ENCODE measurements around the gene TAGLN.

Gene TAGLN

GRCh38 chr11:117223741-117224689 lies 24.8 kb downstream of the TAGLN start:
- DNase-seq (ENCODE audit: low read depth) = no peak
- TF ChIP-seq, protein P1, sequence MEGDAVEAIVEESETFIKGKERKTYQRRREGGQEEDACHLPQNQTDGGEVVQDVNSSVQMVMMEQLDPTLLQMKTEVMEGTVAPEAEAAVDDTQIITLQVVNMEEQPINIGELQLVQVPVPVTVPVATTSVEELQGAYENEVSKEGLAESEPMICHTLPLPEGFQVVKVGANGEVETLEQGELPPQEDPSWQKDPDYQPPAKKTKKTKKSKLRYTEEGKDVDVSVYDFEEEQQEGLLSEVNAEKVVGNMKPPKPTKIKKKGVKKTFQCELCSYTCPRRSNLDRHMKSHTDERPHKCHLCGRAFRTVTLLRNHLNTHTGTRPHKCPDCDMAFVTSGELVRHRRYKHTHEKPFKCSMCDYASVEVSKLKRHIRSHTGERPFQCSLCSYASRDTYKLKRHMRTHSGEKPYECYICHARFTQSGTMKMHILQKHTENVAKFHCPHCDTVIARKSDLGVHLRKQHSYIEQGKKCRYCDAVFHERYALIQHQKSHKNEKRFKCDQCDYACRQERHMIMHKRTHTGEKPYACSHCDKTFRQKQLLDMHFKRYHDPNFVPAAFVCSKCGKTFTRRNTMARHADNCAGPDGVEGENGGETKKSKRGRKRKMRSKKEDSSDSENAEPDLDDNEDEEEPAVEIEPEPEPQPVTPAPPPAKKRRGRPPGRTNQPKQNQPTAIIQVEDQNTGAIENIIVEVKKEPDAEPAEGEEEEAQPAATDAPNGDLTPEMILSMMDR (conservative IDR thresholded peaks at IDR 0.05; ENCODE audit: low read depth, low read length) = no peak
- no peak overlapping the region for H3K4me3 ChIP-seq (ENCODE audit: low read length)

- H3K4me3 ChIP-seq (ENCODE audit: low read length) = no peak overlapping the region
- TF ChIP-seq, protein P1 (conservative IDR thresholded peaks at IDR 0.05; ENCODE audit: low read depth, low read length) = no peak
- DNase-seq (ENCODE audit: low read depth) = no peak
Observed at GRCh38 chr11:117225553-117226170, 26.5 kb downstream of the TAGLN start.

GRCh38 chr11:117226388-117227385 lies 27.5 kb downstream of the TAGLN start:
- H3K4me3 ChIP-seq (ENCODE audit: low read length) = no peak overlapping the region
- peak; percentile 24 for DNase-seq (ENCODE audit: low read depth)
- TF ChIP-seq, protein P1 (conservative IDR thresholded peaks at IDR 0.05; ENCODE audit: low read depth, low read length) = peak; percentile 76

DNA sequence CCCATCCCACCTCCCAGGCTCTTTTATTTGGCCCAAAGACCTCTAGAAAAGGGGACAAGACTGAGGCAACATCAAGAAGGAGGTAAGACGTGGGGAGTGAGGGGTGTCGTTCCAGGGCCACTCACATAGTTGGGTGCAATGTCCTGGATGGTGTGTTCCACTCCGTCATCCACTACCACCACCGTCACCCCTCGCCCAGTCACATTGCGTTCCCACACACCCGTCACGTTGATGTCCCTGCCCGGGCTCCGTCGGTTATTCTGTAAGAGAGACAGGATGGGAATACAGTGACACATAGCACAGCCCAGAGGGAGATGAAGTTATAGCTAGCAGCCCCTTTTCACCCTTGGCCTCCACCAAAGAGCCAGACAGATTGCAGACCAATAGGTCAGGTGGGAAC lies 28.9 kb downstream of the TAGLN start:
- no peak for DNase-seq (ENCODE audit: low read depth)
- TF ChIP-seq, protein P1 (conservative IDR thresholded peaks at IDR 0.05; ENCODE audit: low read depth, low read length) = no peak
- H3K4me3 ChIP-seq (ENCODE audit: low read length) = no peak overlapping the region

GRCh38 chr11:117229411-117229810 lies 30.2 kb downstream of the TAGLN start:
- TF ChIP-seq, protein P1 (conservative IDR thresholded peaks at IDR 0.05; ENCODE audit: low read depth, low read length) = no peak
- no peak for DNase-seq (ENCODE audit: low read depth)
- H3K4me3 ChIP-seq (ENCODE audit: low read length) = no peak overlapping the region

DNA sequence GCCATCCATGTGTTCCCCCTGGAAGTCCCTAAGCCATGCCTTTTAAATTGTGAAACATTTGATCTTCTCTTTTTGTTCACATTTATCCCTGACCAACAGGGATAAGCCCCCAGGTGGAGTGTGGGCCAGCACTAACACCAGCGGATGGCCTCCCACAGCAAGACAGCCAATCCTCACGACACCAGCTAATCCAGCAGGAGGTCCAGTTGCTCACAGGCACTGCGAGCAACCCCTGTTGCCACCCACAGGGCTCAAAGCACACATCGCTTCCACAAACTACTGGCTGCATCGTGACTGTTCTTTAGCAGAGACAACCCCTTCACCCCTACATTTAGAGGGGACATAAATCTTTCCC lies 30.7 kb downstream of the TAGLN start:
- DNase-seq (ENCODE audit: low read depth) = no peak
- TF ChIP-seq, protein P1 (conservative IDR thresholded peaks at IDR 0.05; ENCODE audit: low read depth, low read length) = no peak
- H3K4me3 ChIP-seq (ENCODE audit: low read length) = no peak overlapping the region
